ENCODE data around the gene ST3GAL4. TPM values are rescaled to one million over a fixed set of nuclear protein-coding genes. Genes with fewer than 3 reads are reported as not detected.

The ST3GAL4 gene
- total RNA-seq, 2 experiments from 2014 or later: 1.6 TPM

DNA sequence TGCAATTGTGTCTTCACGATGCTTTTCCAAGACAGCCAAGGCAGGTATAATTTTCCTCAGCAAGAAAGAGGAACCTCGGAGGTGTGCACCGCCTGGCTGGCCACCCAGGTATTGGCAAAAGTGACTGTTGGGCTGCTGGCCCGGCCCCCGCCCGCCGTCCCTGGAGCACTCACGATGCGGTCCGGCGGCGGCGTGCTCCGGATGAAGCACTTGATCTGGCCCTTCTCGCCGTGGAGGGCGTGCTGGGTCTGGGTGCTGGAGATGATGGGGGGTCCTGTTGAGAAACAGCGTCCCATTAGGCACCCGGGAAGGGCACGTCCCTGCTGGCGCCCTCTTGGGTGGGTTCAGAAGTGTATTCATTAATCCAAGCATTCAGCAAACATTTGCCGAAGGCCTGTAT is 84.8 kb downstream of the ST3GAL4 start:
- H3K4me1 Mint-ChIP-seq (ENCODE audit: low read depth): peaks cover 6% of the 10 kb centered on the region
- no peaks in the 10 kb centered on the region for H3K36me3 Mint-ChIP-seq (ENCODE audit: low read depth)
- POLR2A ChIA-PET: interaction anchor here (1.5 kb wide), 1 partner anchor 40 kb away, joined by 8 read pairs; no protein-coding TSS in a partner anchor
- ATAC-seq (ENCODE audit: poor library complexity) (no peak), DNase-seq (no peak)
- Histone ChIP-seq H3K4me1 (ENCODE audit: insufficient read depth, low read length) (peaks cover 6% of the 10 kb centered on the region), H3K9me3 (ENCODE audit: control insufficient read depth in 1 of 2, insufficient read depth in 1 of 2, low read length in 2 of 2) (no peaks in the 10 kb centered on the region), H3K4me3 (ENCODE audit: low read length) (no peak overlapping the region), H3K27ac (ENCODE audit: low read depth in 1 of 2, low read length in 2 of 2) (no peak overlapping the region), H3K36me3 (ENCODE audit: insufficient read depth, low read length) (no peaks in the 10 kb centered on the region), H3K27me3 (ENCODE audit: control insufficient read depth in 1 of 2, insufficient read depth in 2 of 2, low read length in 2 of 2) (peaks cover 0 to 7% of the 10 kb centered on the region in 2 experiments)
- H3K4me3 Mint-ChIP-seq: no peak overlapping the region
- H3K27ac Mint-ChIP-seq: no peak overlapping the region
- CTCF ChIA-PET: interaction anchor here (1.0 to 1.7 kb wide), 2 partner anchors 40 to 906 kb away, joined by 4 to 25 read pairs; no protein-coding TSS in a partner anchor
- TF ChIP-seq, protein P1, sequence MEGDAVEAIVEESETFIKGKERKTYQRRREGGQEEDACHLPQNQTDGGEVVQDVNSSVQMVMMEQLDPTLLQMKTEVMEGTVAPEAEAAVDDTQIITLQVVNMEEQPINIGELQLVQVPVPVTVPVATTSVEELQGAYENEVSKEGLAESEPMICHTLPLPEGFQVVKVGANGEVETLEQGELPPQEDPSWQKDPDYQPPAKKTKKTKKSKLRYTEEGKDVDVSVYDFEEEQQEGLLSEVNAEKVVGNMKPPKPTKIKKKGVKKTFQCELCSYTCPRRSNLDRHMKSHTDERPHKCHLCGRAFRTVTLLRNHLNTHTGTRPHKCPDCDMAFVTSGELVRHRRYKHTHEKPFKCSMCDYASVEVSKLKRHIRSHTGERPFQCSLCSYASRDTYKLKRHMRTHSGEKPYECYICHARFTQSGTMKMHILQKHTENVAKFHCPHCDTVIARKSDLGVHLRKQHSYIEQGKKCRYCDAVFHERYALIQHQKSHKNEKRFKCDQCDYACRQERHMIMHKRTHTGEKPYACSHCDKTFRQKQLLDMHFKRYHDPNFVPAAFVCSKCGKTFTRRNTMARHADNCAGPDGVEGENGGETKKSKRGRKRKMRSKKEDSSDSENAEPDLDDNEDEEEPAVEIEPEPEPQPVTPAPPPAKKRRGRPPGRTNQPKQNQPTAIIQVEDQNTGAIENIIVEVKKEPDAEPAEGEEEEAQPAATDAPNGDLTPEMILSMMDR (IDR thresholded peaks at IDR 0.05): no peak
- peaks cover 6% of the 10 kb centered on the region for H3K27me3 Mint-ChIP-seq
- intact Hi-C loops (cut with DNase I, micrococcal nuclease): loop anchor here (2.0 kb wide), 1 partner anchor 551 kb away; no protein-coding TSS in a partner anchor
- H3K9me3 Mint-ChIP-seq: no peaks in the 10 kb centered on the region

DNA sequence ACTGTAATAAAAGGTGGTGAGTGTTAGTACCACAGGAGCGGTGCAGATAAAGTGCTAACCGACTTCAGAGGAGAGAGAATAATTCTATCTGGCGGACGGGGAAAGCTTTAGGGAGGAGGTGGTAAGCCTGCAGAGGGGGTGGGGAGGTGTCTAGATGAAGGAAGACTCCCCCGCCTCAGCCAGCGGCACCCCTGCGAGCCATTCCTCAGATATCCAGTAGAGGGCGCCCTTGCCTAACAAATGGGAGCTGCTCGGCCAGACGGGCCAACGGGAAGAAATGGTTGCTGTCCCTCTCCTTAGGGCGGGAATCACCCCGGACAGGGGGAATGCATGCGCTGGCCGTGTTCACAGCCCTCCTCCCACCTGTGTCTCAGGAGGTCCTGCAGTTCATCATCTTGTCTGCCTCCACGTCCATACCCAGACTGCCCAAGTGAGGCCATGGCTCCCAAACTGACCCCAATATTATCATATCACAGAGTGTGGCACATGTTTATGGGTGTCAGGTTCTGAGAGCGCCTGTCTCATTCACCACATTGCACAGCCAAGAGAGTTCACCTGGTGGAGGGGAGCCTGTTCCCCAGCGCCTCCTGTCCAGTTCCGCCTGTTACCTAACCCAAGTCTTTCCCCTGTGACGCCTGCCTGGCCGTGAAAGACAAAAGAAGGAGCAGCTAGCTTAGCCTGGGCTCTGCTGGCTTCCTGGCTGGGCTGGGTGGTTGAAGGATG is 85.5 kb downstream of the ST3GAL4 start:
- no peaks in the 10 kb centered on the region for H3K36me3 Mint-ChIP-seq (ENCODE audit: low read depth)
- Histone ChIP-seq H3K4me1 (ENCODE audit: insufficient read depth, low read length) (peaks cover 6% of the 10 kb centered on the region), H3K4me3 (ENCODE audit: low read length) (no peak overlapping the region), H3K27me3 (ENCODE audit: control insufficient read depth in 1 of 2, insufficient read depth in 2 of 2, low read length in 2 of 2) (peaks cover 0 to 7% of the 10 kb centered on the region in 2 experiments), H3K9me3 (ENCODE audit: control insufficient read depth in 1 of 2, insufficient read depth in 1 of 2, low read length in 2 of 2) (no peaks in the 10 kb centered on the region), H3K27ac (ENCODE audit: low read depth in 1 of 2, low read length in 2 of 2) (no peak overlapping the region), H3K36me3 (ENCODE audit: insufficient read depth, low read length) (no peaks in the 10 kb centered on the region)
- H3K4me3 Mint-ChIP-seq: no peak overlapping the region
- H3K27me3 Mint-ChIP-seq: peaks cover 6% of the 10 kb centered on the region
- POLR2A ChIA-PET: interaction anchor here (1.5 kb wide), 1 partner anchor 40 kb away, joined by 8 read pairs; no protein-coding TSS in a partner anchor
- H3K9me3 Mint-ChIP-seq: no peaks in the 10 kb centered on the region
- TF ChIP-seq, protein P1 (IDR thresholded peaks at IDR 0.05): peak; percentile 98
- ATAC-seq (ENCODE audit: poor library complexity) (peak; percentile 66), DNase-seq (peak; percentile 47 to 83 (median 64))
- no peak overlapping the region for H3K27ac Mint-ChIP-seq
- CTCF ChIA-PET: interaction anchor here (1.0 to 1.7 kb wide), 2 partner anchors 39 to 905 kb away, joined by 4 to 25 read pairs; no protein-coding TSS in a partner anchor
- intact Hi-C loops (cut with DNase I, micrococcal nuclease): loop anchor here (1.0 to 2.0 kb wide), 2 partner anchors 39 to 550 kb away; no protein-coding TSS in a partner anchor
- H3K4me1 Mint-ChIP-seq (ENCODE audit: low read depth): peaks cover 6% of the 10 kb centered on the region

DNA sequence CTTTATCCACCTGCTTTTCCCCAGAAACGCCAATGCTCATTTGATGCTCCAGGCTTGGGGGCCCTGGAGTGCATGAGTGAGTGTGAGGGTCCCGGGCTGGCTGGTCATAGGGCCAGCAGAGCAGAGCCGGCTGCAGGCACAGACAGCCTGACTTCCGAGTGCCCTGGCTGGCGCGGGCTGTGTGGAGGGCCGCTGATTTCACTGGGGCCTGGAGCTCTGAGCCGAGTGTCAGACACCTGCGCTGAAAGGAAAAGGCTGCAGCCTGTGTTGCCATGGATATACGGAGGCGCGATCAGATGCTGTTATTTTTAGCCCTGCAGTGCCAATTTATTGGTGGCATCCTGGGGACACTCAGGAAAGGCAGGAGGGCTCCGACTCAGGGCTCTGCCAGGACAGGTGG is 87.6 kb downstream of the ST3GAL4 start:
- H3K27me3 ChIP-seq (ENCODE audit: control insufficient read depth in 1 of 2, insufficient read depth in 2 of 2, low read length in 2 of 2): peaks cover 0 to 7% of the 10 kb centered on the region in 2 experiments
- H3K4me1 Mint-ChIP-seq (ENCODE audit: low read depth): peaks cover 6% of the 10 kb centered on the region
- POLR2A ChIA-PET: no interaction called here

More for the DNA sequence above, 87.6 kb downstream of the ST3GAL4 start:
- DNase-seq (no peak), ATAC-seq (ENCODE audit: poor library complexity) (no peak)
- no peak overlapping the region for H3K4me3 Mint-ChIP-seq
- TF ChIP-seq, protein P1 (IDR thresholded peaks at IDR 0.05): no peak
- H3K36me3 ChIP-seq (ENCODE audit: insufficient read depth, low read length): no peaks in the 10 kb centered on the region
- intact Hi-C loops (cut with DNase I, micrococcal nuclease): loop anchor here in 1 of 2 experiments (2.0 kb wide), 1 partner anchor 904 kb away; no protein-coding TSS in a partner anchor
- H3K4me3 ChIP-seq (ENCODE audit: low read length): no peak overlapping the region
- CTCF ChIA-PET: no interaction called here
- H3K36me3 Mint-ChIP-seq (ENCODE audit: low read depth): no peaks in the 10 kb centered on the region
- H3K27me3 Mint-ChIP-seq: peaks cover 6% of the 10 kb centered on the region
- no peaks in the 10 kb centered on the region for H3K9me3 Mint-ChIP-seq
- no peaks in the 10 kb centered on the region for H3K9me3 ChIP-seq (ENCODE audit: control insufficient read depth in 1 of 2, insufficient read depth in 1 of 2, low read length in 2 of 2)
- peaks cover 6% of the 10 kb centered on the region for H3K4me1 ChIP-seq (ENCODE audit: insufficient read depth, low read length)
- no peak overlapping the region for H3K27ac ChIP-seq (ENCODE audit: low read depth in 1 of 2, low read length in 2 of 2)
- no peak overlapping the region for H3K27ac Mint-ChIP-seq
